ENCODE data around the gene BCORL1. TPM values are rescaled to one million over a fixed set of nuclear protein-coding genes. Genes with fewer than 3 reads are reported as not detected.
A peak's percentile ranks its signal among the peaks of the same experiment; 100 is the strongest.

Gene BCORL1
- total and polyA plus RNA-seq, 2 donors = 4.5 to 9.4 TPM

DNA sequence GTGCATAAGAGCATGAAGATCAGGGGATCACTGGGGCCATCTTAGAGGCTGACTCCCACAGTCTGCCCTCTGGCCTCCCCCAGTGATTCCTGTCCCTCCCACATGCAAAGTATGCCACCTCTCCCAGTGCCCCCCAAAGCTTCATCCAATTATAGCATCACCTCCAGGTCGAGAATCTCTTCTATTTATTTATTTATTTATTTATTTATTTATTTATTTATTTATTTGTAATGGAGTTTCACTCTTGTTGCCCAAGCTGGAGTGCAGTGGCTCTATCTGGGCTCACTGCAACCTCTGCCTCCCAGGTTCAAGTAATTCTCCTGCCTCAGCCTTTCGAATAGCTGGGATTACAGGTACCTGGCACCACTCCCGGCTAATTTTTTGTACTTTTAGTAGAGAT is 50.1 kb downstream of the BCORL1 start:
- DNase-seq (ENCODE audit: extremely low spot score) = no peak
- no peaks in the 10 kb centered on the region for H3K4me1 ChIP-seq (ENCODE audit: insufficient read depth)
- H3K4me3 ChIP-seq (ENCODE audit: low read depth, low read length) = no peak overlapping the region
- H3K36me3 ChIP-seq (ENCODE audit: insufficient read depth) = peaks cover 1% of the 10 kb centered on the region
- WGBS = 93% methylated on average over 3 of the region's 3 CpGs
- H3K27ac ChIP-seq (ENCODE audit: low read depth) = no peak overlapping the region

DNA sequence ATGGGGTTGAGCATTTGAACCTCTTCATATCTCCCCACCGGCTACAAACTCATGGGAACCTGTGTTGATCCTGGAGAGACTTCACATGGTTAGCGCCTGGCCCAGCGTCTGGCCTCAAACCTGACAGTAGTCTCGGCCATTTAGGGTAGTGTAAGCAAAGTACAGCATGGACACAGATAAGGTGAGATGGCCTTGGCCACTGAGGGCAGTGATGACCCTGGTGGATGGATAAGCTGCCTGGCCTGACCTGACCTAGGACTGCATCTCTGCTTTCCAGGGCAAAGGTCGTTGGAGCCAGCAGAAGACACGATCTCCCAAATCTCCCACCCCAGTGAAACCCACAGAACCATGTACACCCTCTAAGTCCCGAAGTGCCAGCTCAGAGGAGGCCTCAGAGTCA is 51.7 kb downstream of the BCORL1 start:
- Histone ChIP-seq H3K27ac (ENCODE audit: low read depth) (no peak overlapping the region), H3K4me1 (ENCODE audit: insufficient read depth) (no peaks in the 10 kb centered on the region), H3K36me3 (ENCODE audit: insufficient read depth) (peaks cover 4% of the 10 kb centered on the region), H3K4me3 (ENCODE audit: low read depth, low read length) (no peak overlapping the region)
- DNase-seq (ENCODE audit: extremely low spot score) = no peak
- WGBS = 81% methylated on average over 7 of the region's 7 CpGs

GRCh38 chrX:130039847-130040246 is 57.4 kb downstream of the BCORL1 start:
- DNase-seq (ENCODE audit: extremely low spot score) = no peak
- WGBS = 50% methylated on average over 2 of the region's 2 CpGs
- peaks cover 3% of the 10 kb centered on the region for H3K36me3 ChIP-seq (ENCODE audit: insufficient read depth)

GRCh38 chrX:130047416-130047815 is 65.0 kb downstream of the BCORL1 start:
- Histone ChIP-seq H3K27ac (ENCODE audit: low read depth) (no peak overlapping the region), H3K4me1 (ENCODE audit: insufficient read depth) (no peaks in the 10 kb centered on the region), H3K36me3 (ENCODE audit: insufficient read depth) (no peaks in the 10 kb centered on the region), H3K4me3 (ENCODE audit: low read depth, low read length) (no peak overlapping the region)
- WGBS = 97% methylated on average over 5 of the region's 5 CpGs
- DNase-seq (ENCODE audit: extremely low spot score) = no peak

More at GRCh38 chrX:130039847-130040246, 57.4 kb downstream of the BCORL1 start:
- Histone ChIP-seq H3K27ac (ENCODE audit: low read depth) (no peak overlapping the region), H3K4me3 (ENCODE audit: low read depth, low read length) (no peak overlapping the region), H3K4me1 (ENCODE audit: insufficient read depth) (no peaks in the 10 kb centered on the region)

DNA sequence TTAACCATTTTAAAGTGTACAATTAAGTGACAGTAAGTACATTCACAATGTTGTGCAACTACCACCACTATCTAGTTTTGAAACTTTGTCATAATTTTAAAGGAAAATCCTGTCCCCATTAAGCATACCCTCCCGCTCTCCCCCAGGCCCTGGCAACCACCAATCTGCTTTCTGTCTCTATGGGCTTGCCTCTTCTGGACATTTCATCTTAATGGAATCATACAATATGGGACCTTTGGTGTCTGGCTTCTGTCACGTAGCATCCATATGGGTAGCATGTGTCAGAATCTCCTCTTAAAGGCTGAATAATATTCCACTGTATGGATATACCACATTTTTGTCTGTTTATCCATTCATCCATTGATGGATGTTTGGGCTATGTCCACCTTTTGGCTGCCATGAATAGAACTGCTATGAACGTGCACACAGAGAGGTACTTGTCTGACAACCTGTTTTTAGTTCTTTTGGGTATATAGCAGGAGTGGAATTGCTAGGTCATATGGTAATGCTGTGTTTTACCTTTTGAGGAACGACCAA is 66.3 kb downstream of the BCORL1 start:
- WGBS = 98% methylated on average over 4 of the region's 4 CpGs
- Histone ChIP-seq H3K4me3 (ENCODE audit: low read depth, low read length) (no peak overlapping the region), H3K36me3 (ENCODE audit: insufficient read depth) (no peaks in the 10 kb centered on the region), H3K4me1 (ENCODE audit: insufficient read depth) (no peaks in the 10 kb centered on the region), H3K27ac (ENCODE audit: low read depth) (no peak overlapping the region)
- DNase-seq (ENCODE audit: extremely low spot score) = no peak

DNA sequence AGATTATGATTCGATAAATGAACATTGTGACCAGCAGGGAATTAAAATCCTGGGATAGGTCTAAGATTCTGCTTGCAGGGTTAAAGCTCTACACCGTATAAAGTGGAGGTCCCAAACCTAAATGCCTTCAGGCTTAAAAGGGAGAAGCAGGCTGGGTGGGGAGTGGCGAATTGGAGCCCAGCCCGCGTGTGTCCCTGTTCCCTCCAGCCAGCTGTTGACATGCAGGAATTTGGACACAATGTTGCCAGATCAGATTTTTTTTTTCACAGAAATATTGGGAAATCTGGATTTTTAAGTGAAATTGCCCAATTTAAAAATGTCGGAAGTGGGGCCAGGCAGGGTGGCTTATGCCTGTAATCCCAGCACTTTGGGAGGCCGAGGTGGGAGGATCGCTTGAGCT is 67.4 kb downstream of the BCORL1 start:
- no peaks in the 10 kb centered on the region for H3K36me3 ChIP-seq (ENCODE audit: insufficient read depth)
- no peak overlapping the region for H3K27ac ChIP-seq (ENCODE audit: low read depth)
- DNase-seq (ENCODE audit: extremely low spot score) = no peak
- no peaks in the 10 kb centered on the region for H3K4me1 ChIP-seq (ENCODE audit: insufficient read depth)
- no peak overlapping the region for H3K4me3 ChIP-seq (ENCODE audit: low read depth, low read length)
- WGBS = 76% methylated on average over 8 of the region's 8 CpGs

DNA sequence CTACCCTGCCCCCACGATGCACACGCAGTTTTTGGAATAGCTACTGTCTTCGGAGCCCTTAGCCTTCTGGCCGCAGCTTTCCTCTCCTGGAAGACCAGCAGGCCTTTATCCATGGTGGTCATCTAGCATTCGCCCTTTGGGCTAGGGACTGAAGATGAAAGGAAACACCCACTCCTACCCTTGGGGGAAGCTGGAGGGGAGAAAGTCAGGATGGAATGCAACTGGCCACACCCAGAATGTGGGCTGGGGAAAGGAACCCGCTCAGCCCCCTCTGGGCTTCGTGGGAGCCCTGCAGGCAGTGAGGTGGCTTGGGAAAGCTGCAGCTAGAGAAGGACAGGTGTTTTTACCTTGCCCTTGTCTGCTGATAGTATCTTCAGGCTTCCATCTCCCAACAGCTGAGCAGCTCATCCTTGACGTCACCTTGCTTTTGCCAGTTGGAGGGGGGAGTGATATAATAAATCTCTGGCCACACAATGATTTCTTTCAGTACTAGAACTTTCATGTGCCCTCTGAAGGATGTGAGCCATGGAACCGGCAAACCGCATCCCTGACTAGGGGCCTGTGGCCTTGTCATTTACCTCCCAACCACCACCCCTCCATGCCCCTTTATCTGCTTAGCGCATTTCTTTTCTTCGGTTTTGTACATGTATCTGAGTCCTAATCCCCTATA is 68.9 kb downstream of the BCORL1 start:
- WGBS = 85% methylated on average over 12 of the region's 12 CpGs
- no peak overlapping the region for H3K4me3 ChIP-seq (ENCODE audit: low read depth, low read length)
- no peak for DNase-seq (ENCODE audit: extremely low spot score)
- H3K36me3 ChIP-seq (ENCODE audit: insufficient read depth) = no peaks in the 10 kb centered on the region
- no peak overlapping the region for H3K27ac ChIP-seq (ENCODE audit: low read depth)
- H3K4me1 ChIP-seq (ENCODE audit: insufficient read depth) = no peaks in the 10 kb centered on the region

GRCh38 chrX:130053236-130053635 is 70.8 kb downstream of the BCORL1 start:
- Histone ChIP-seq H3K27ac (ENCODE audit: low read depth) (no peak overlapping the region), H3K4me3 (ENCODE audit: low read depth, low read length) (no peak overlapping the region), H3K4me1 (ENCODE audit: insufficient read depth) (no peaks in the 10 kb centered on the region), H3K36me3 (ENCODE audit: insufficient read depth) (no peaks in the 10 kb centered on the region)
- WGBS = 84% methylated on average over 10 of the region's 10 CpGs
- no peak for DNase-seq (ENCODE audit: extremely low spot score)

- DNase-seq (ENCODE audit: extremely low spot score) = no peak
- 27% methylated on average over 11 of the region's 11 CpGs for WGBS
- Histone ChIP-seq H3K36me3 (ENCODE audit: insufficient read depth) (no peaks in the 10 kb centered on the region), H3K4me1 (ENCODE audit: insufficient read depth) (no peaks in the 10 kb centered on the region), H3K4me3 (ENCODE audit: low read depth, low read length) (no peak overlapping the region), H3K27ac (ENCODE audit: low read depth) (no peak overlapping the region)
These were observed 72.7 kb downstream of the BCORL1 start for GRCh38 chrX:130055103-130055502.

GRCh38 chrX:130055899-130056298 is 73.5 kb downstream of the BCORL1 start:
- H3K27ac ChIP-seq (ENCODE audit: low read depth) = no peak overlapping the region
- WGBS = 82% methylated on average over 18 of the region's 18 CpGs
- DNase-seq (ENCODE audit: extremely low spot score) = no peak

GRCh38 chrX:130057209-130057608 is 74.8 kb downstream of the BCORL1 start:
- H3K4me1 ChIP-seq (ENCODE audit: insufficient read depth) = no peaks in the 10 kb centered on the region
- DNase-seq (ENCODE audit: extremely low spot score) = no peak
- no peak overlapping the region for H3K27ac ChIP-seq (ENCODE audit: low read depth)
- no peaks in the 10 kb centered on the region for H3K36me3 ChIP-seq (ENCODE audit: insufficient read depth)
- WGBS = 80% methylated on average over 9 of the region's 9 CpGs
- H3K4me3 ChIP-seq (ENCODE audit: low read depth, low read length) = no peak overlapping the region

More at GRCh38 chrX:130055899-130056298, 73.5 kb downstream of the BCORL1 start:
- H3K36me3 ChIP-seq (ENCODE audit: insufficient read depth) = no peaks in the 10 kb centered on the region
- no peaks in the 10 kb centered on the region for H3K4me1 ChIP-seq (ENCODE audit: insufficient read depth)
- no peak overlapping the region for H3K4me3 ChIP-seq (ENCODE audit: low read depth, low read length)

DNA sequence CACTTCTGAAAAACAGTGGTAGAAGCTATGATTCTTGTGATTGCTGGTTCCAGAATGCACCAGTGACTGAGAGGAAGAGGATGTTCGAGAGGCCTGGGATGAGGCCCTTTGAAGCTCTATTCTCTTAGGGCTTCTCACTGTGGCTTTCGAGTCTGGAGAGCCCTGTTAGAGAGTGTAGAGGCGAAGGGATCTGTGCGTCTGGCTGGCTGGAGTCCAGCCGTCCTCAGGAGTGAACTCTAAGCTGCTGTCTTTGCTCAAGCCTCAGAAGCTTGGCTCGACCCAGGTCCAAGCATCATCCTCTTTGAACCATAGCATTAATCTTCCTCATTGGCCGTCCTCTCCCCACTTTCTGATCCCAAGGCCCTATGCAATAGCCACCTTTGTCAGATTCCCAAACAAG is 76.2 kb downstream of the BCORL1 start:
- no peak for DNase-seq (ENCODE audit: extremely low spot score)
- H3K27ac ChIP-seq (ENCODE audit: low read depth) = no peak overlapping the region
- H3K4me1 ChIP-seq (ENCODE audit: insufficient read depth) = no peaks in the 10 kb centered on the region
- WGBS = 58% methylated on average over 7 of the region's 7 CpGs
- no peaks in the 10 kb centered on the region for H3K36me3 ChIP-seq (ENCODE audit: insufficient read depth)
- no peak overlapping the region for H3K4me3 ChIP-seq (ENCODE audit: low read depth, low read length)

DNA sequence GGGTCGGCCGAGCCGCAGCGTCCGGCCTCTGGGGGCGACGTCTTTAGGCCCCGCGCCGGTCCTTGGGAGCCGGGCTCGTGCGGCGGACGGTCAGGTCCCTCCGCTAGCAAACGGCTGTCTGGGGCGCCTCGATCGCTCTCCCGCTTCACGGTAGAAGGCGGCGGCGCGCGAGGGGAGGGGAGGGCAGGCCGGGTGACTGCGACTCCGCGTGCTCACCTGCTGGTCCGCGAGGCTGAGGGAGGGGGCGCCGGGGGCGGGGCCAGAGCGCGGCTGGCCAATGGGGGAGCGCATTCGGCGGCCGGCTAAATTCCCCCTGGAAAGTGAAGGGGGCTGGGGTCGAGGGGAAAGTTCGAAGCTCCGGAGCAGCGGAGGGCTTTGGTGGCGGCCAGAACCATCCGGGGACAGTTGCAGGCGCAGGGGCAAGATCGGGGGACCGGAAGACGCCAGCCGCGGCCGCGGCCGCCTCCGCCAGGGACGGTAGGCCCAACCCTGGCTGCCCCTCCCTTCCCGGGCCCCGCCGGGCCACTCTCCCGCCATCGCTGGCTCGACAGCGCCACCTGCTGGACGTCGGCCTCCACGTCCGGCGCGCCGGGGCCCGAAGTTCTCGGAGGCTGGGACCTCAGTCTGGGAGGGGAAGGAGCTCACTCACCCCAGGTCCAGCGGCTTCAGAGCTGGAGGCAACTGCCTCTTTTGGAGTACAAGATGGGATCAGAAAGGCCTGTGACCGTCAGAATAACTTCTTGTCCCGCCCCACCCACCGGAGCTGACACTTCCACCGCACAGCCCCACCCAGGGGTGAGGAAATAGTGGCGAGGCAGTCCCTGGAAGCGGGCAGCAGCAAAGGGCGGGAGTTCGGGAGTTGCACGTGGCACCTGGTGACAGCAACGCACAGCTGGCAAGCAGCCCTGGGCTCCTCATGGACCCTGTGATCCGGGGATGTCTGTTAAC is 78.0 kb downstream of the BCORL1 start:
- no peaks in the 10 kb centered on the region for H3K36me3 ChIP-seq (ENCODE audit: insufficient read depth)
- WGBS = under 1% methylated on average over 72 of the region's 87 CpGs
- H3K27ac ChIP-seq (ENCODE audit: low read depth) = peak overlapping the region; percentile 10
- peak overlapping the region; percentile 43 for H3K4me3 ChIP-seq (ENCODE audit: low read depth, low read length)
- H3K4me1 ChIP-seq (ENCODE audit: insufficient read depth) = no peaks in the 10 kb centered on the region
- no peak for DNase-seq (ENCODE audit: extremely low spot score)
